HG02885 (cell line): ENCODE measurements around the gene PRKG1.
"Not testable (repeated sequence)": the region's sequence is repeated elsewhere in the genome, so short reads cannot be mapped to it uniquely, and the experiment has no call there.

Experiments used
- ATAC-seq: cut with Tn5 transposase; IDR thresholded peaks from one replicate; pipeline ENCODE4 v1.9.1; 2021; ENCODE audit warnings: mild to moderate bottlenecking; ENCODE audit not compliant: unreplicated experiment, poor library complexity

The PRKG1 gene

DNA sequence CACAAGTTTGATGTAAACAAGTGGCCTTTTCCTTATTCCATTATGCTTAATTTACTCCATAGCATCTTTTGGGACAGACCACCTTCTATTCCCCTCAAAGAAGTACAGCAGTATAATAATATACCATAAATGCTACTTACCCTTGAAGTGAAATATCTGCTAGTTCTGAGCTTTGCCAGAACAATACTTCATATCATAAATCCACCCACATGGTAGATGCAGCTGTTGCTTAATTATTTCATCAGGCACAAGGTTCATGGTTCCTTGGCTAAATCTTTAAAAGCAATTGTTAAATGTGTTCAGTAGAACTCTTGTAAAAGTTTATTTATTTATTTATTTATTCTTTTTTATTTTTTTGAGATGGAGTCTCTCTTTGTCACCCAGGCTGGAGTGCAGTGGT lies 592.2 kb downstream of the PRKG1 start:
- ATAC-seq = no peak

- ATAC-seq = no peak
Observed at GRCh38 chr10:51667678-51668335, 593.5 kb downstream of the PRKG1 start.

DNA sequence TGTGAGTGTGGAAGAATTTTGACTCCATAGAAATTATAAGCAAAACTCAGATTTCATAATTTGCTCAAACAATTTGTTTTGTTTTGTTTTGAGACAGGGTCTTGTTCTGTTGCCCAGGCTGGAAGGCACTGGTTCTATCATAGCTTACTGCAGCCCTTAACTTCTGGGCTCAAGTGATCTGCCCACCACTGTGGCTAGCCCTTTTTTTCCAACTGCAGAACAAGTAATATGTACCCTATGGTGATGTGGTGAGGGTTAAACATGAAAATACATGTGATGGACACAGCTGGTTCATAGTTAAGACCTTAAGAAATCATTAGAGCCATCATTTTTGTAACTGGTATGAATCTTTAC lies 594.0 kb downstream of the PRKG1 start:
- no peak for ATAC-seq

DNA sequence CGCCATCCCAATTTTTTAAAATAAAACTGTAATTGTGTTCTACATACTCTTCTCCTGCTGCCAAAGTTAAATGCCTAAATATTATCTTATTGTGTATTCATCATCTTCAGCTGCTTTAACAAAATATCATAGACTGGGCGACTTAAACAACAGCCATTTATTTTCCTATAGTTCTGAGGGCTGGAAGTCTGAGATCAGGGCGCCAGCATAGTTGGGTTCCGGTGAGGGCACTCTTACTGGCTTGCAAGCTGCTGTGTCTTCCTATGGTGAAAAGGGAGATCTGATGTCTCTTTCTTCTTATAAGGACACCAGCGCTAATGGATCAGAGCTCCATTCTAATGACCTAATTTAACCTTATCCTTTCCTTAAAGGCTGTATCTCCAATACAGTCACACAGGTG lies 594.8 kb downstream of the PRKG1 start:
- ATAC-seq = no peak

GRCh38 chr10:51672039-51672535 lies 597.8 kb downstream of the PRKG1 start:
- no peak for ATAC-seq

- no peak for ATAC-seq
Observed at GRCh38 chr10:51675088-51675487, 600.8 kb downstream of the PRKG1 start.

DNA sequence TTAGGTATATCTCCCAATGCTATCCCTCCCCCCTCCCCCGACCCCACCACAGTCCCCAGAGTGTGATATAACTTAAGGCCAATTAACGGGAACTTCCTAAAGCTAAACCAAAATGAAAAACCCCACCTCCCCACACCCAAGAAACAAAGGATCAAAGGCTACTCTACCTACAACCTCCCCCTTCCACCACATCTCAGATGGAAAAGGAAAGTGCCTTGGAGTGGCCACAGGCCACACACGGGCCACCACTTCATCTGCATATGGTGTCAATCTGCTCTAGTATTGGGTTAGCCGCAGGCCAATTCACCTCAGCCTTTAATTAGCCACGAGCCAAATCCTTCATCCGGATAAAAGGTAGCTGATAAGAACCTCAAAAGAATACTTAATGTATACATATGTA lies 605.6 kb downstream of the PRKG1 start:
- no peak for ATAC-seq

DNA sequence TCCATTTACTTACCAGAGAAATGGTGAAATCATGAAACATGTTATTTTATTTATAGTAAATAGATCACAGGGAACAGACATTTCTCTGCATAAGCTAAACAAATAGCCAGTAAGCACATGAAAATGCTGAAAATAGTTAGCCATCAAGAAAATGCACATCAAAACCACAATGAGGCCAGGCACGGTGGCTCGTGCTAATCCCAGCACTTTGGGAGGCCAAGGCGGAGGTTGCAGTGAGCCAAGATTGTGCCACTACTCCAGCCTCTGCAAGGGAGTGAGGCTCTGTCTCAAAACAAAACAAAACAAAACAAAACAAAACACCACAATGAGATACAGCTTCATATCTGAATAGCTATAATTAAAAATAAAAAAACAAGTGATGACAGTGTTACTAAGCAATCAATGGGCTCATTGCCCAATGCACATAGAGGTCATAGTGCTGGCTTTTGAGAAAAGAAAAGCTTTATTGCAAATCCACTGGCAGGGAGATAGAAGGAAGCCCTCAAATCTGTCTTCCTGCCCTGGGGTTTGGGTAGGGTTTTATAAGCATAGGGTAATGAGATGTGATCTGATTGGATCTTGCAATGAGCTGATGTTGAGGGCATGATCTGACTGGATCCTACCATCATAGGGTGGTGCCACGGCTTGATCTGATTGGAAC lies 608.9 kb downstream of the PRKG1 start:
- ATAC-seq = no peak

GRCh38 chr10:51685768-51686167 lies 611.5 kb downstream of the PRKG1 start:
- no peak for ATAC-seq

DNA sequence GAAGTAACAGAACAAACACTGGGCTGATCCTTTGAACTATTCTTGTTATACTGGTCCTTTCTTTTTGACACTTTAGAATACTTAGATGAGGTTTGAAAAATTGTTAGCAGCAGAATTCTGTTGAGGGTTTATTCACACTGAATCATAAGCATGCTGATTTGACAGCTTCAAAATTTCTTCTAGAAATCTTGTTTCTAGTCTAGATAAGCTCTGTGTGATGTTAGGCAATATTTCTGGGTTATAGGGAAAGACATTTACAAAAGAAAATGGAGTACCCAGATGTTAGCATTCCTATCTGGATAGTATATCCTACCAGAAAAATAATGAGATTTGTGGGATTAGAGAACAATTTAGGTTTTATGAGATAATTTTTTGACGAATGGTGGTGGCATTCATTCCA lies 613.0 kb downstream of the PRKG1 start:
- no peak for ATAC-seq

DNA sequence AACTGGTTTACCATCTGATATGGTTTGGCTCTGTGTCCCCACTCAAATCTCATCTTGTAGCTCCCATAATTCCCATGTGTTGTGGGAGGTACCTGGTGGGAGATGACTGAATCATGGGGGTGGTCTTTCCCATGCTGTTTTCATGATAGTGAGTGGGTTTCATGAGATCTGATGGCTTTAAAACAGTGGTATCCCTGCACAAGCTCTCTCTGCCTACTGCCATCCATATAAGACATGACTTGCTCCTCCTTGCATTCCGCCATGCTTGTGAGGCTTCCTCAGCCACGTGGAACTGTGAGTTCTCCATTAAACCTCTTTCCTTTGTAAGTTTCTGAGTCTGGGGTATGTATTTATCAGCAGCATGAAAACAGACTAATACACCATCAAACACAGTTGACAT lies 614.5 kb downstream of the PRKG1 start:
- ATAC-seq = not testable (repeated sequence)

DNA sequence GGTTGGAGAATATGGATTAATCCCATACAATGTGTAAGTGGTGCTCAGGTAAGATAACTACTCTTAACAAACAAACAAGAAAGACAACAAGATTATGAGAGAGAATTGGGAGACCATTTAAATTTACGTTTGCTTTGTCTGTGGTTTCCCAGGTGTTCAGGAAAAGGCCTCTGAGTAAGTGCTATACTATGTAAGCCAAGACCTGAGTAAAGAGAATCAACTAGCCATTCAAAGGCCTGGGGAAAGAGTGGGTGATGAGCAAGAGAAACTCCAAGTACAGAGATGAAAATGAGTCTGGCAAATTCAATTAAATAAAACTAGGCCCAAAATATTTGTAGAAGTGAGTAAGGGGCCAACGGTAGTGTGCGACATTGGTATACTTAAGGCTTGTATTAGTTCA lies 615.2 kb downstream of the PRKG1 start:
- no peak for ATAC-seq

DNA sequence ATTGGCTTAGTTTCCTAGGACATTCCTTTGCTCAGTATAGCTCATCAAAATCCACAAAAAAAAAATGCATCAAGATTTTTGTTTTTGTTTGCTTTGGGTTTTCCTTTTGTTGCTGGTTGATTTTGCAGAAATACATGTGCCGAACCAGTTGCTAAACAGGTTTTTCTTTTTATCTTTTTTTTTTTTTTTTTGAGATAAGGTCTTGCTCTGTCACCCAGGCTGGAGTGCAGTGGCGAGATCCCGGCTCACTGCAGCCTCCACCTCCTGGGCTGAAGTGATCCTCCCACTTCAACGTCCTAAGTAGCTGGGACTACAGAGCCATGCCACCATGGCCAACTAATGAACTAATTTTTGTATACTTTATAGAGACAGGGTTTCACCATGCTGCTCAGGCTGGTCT lies 616.8 kb downstream of the PRKG1 start:
- no peak for ATAC-seq

DNA sequence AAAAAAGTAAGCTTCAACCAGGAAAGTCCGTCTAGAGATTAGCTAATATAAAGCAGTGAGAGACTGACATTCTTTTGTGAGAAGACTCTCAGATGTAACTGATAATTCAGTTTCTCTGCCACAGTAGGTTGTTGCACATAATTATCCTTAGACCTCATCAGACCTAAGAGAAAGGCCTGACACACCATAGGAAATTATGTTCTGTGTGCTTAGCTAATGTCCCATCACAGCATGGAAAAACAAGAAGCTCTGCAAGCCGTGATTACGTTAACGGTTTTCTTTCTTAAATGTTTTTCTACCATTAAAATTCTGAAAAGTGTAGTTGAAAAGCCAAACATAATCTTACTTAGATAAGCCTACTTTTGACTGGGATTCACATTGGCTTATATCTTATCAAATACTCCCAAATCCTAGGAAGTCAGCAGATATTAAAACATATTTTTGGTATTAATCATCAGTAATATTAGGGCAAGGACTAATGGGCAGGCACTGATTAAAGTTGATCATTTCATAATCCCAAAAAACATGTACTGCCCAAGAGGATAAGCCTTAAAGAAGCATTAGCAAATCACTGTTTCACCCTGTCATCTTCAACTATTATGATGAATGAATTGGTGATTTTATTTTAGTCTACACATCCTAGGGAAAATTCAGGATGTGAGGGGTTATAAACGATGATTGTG lies 619.9 kb downstream of the PRKG1 start:
- ATAC-seq = no peak

GRCh38 chr10:51696251-51696650 lies 622.0 kb downstream of the PRKG1 start:
- no peak for ATAC-seq

DNA sequence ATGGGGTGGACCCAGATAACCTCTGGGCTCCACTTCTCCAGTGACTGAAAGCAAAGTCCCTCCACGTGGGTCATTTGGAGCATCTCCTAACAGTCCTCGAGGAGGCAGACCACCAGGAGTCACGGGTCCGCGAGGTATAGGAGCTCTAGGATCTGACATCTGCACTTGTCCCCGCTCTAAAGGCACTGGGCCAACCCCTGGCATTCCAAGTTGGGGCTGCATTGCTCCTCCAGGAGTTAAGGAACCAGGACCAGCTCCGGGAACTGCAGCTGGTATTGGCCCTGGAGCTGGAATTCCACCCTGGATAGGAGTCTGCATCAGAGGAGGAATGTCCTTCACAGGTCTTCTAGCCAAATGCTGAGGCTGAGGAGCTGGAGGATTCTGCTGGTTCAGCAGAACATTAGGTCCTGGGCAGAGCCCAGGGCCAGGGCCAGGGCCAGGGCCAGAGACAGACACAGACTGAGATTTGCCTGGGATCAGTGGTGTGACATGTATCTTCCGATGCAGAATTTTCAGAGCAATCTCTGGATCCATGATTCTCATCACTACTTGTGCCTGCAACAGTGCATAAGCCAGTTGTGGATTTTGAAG lies 624.3 kb downstream of the PRKG1 start:
- no peak for ATAC-seq

GRCh38 chr10:51699145-51699474 lies 624.8 kb downstream of the PRKG1 start:
- ATAC-seq = peak; percentile 31

DNA sequence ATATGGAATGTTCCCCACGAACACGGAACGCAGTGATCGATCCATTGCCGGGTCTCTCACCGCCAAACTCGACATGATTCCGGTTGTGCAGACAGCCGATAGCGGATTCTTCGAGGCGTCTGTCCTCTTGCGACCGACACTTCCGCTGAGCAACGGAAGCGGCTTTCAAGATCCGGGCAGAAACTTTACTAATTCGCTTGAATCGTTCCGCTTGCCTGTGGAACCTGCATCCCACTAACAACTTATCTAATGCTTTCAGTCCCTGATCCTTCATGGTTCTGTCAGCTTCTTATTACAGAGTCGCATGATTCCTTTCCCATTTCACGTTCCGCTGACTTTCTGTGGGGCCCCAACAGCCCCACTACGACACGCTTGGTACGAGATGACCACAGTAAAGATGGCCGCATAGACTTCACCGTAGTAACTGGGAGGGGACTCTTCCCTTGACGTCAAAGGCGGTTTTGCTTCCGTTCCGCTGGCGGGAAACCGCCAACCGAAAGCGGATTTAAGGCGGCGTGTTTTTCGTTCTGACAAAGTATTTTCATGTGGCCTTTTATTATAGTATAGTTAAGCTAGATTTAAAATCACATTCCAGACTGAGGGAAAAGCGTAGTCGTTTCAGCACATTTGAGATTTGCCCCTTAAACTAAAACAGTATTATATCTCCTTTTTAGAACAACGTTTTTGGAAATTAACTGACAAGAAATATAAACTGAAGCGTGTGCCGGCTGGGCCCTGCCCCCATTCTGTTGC lies 625.4 kb downstream of the PRKG1 start, which contains the start of gene CSTF2T:
Gene CSTF2T, minus strand, starts transcription at position 121 of the 753 bp plus-strand sequence. Its CDS starts 46 bp downstream, at position 75.
- ATAC-seq = peak; percentile 94

DNA sequence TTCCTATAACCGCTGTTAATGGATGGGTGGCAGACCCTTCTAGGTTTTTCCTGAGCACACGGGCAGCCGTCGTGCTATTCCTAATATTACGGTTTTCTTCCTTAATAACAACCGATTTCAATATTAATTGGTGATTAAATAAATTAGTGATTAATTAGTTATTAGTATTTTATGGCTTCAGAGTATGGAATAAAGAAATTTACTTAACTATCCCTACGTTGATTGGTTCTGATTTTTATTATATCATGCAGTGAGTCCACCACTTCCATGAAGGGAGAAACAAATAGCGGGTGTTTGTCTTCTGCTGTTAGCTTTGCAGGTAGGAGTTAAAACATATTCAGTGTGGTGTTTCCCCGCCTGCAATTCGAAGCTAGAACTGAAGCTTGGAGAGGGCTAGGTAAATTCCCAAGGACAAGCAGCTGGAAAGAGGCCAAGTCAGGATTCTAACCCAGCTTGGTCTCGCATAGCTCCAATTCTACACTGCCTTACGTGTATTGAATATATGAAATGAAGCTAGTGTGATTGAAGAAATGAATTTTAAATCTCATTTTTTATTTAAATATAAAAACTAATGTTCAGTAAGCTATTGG lies 626.0 kb downstream of the PRKG1 start:
- ATAC-seq = no peak

DNA sequence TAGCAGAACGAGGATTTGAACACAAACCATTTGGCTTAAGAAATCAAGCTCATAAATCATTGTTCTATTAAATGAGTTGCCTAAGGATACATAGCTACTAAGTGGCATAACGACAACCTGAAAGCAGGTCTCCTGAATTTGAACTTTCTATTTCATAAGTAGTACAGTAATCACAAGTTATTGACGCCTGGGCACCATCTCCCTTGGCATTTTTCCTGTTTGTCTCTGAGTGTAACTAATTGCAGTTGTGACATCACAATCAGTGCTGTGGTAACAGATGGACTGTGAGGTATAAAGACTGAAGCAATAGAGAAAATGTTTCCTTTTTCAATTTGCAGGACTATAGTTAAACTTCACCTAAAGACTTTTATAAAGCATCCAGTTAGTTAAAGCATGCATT lies 631.5 kb downstream of the PRKG1 start:
- no peak for ATAC-seq
